H9 (cell line): ENCODE measurements around the gene ACP4. TPM values are rescaled to one million over a fixed set of nuclear protein-coding genes. Genes with fewer than 3 reads are reported as not detected.

ENCODE experiments used
- DNase-seq: peaks from one replicate; pipeline ENCODE4 v3.0.0-alpha.2; 2017
- H2AFZ ChIP-seq: one replicate; pipeline ENCODE4 v1.6.1; 2013; ENCODE audit warnings: mild to moderate bottlenecking, low read length, control low read depth, moderate library complexity
- H2AK5ac ChIP-seq: 2 replicates; pipeline ENCODE4 v1.6.1; 2013; ENCODE audit warnings: low read length, control low read depth, mixed read lengths; ENCODE audit not compliant: insufficient read length
- H2BK120ac ChIP-seq: one replicate; pipeline ENCODE4 v1.6.1; 2013; ENCODE audit warnings: low read depth, mild to moderate bottlenecking, low read length, control low read depth, inconsistent platforms; ENCODE audit not compliant: poor library complexity, severe bottlenecking
- H2BK12ac ChIP-seq: 2 replicates; pipeline ENCODE4 v1.6.1; 2013; ENCODE audit warnings: low read length, control low read depth, mixed read lengths, low read depth; ENCODE audit not compliant: insufficient read length
- H2BK15ac ChIP-seq: 2 replicates; pipeline ENCODE4 v1.6.1; 2013; ENCODE audit warnings: low read depth, low read length, control low read depth
- H2BK20ac ChIP-seq: one replicate; pipeline ENCODE4 v1.6.1; 2013; ENCODE audit warnings: low read depth, mild to moderate bottlenecking, low read length, control low read depth, inconsistent platforms; ENCODE audit not compliant: poor library complexity, severe bottlenecking
- H2BK5ac ChIP-seq: 2 replicates; pipeline ENCODE4 v1.6.1; 2013; ENCODE audit warnings: low read length, control low read depth, mixed read lengths; ENCODE audit not compliant: insufficient read length
- H3K14ac ChIP-seq: 2 replicates; pipeline ENCODE4 v1.6.1; 2013; ENCODE audit warnings: low read length, control low read depth; ENCODE audit not compliant: insufficient read depth
- H3K18ac ChIP-seq: 2 replicates; pipeline ENCODE4 v1.6.1; 2013; ENCODE audit warnings: low read depth, mild to moderate bottlenecking, mixed read lengths, low read length, control low read depth; ENCODE audit not compliant: insufficient read length
- H3K23ac ChIP-seq: 2 replicates; pipeline ENCODE4 v1.6.1; 2013; ENCODE audit warnings: low read length, control low read depth, mixed read lengths, low read depth; ENCODE audit not compliant: insufficient read length
- H3K23me2 ChIP-seq: 2 replicates; pipeline ENCODE4 v1.6.1; 2013; ENCODE audit warnings: low read depth, mild to moderate bottlenecking, mixed read lengths, low read length, control low read depth; ENCODE audit not compliant: insufficient read length, poor library complexity, severe bottlenecking
- H3K27ac ChIP-seq: 2 replicates; pipeline ENCODE4 v1.5.1; 2013; ENCODE audit warnings: low read length, control low read depth, mixed read lengths, low read depth; ENCODE audit not compliant: insufficient read length
- H3K27me3 ChIP-seq: 2 replicates; pipeline ENCODE4 v1.6.1; 2013; ENCODE audit warnings: low read length, control low read depth, inconsistent platforms; ENCODE audit not compliant: insufficient read depth
- H3K4ac ChIP-seq: 2 replicates; pipeline ENCODE4 v1.6.1; 2013; ENCODE audit warnings: low read depth, mild to moderate bottlenecking, control low read depth, inconsistent platforms, low read length, moderate library complexity
- H3K4me1 ChIP-seq: 2 replicates; pipeline ENCODE4 v1.6.1; 2013; ENCODE audit warnings: low read length, control low read depth, inconsistent platforms; ENCODE audit not compliant: insufficient read depth
- H3K4me2 ChIP-seq: 2 replicates; pipeline ENCODE4 v1.6.1; 2013; ENCODE audit warnings: low read length, control low read depth, mixed read lengths; ENCODE audit not compliant: insufficient read length, insufficient read depth
- H3K56ac ChIP-seq: 2 replicates; pipeline ENCODE4 v1.6.1; 2013; ENCODE audit warnings: low read depth, mild to moderate bottlenecking, mixed read lengths, low read length, control low read depth; ENCODE audit not compliant: insufficient read length
- H3K79me1 ChIP-seq: 2 replicates; pipeline ENCODE4 v1.6.1; 2013; ENCODE audit warnings: low read depth, mild to moderate bottlenecking, moderate library complexity, low read length, control low read depth, inconsistent platforms; ENCODE audit not compliant: insufficient read depth, poor library complexity, severe bottlenecking
- H3K79me2 ChIP-seq: 2 replicates; pipeline ENCODE4 v1.6.1; 2013; ENCODE audit warnings: low read length, control low read depth, inconsistent platforms; ENCODE audit not compliant: insufficient read depth
- H3K9ac ChIP-seq: 2 replicates; pipeline ENCODE4 v1.6.1; 2013; ENCODE audit warnings: low read length, control low read depth, mixed read lengths; ENCODE audit not compliant: insufficient read length; ENCODE audit errors: extremely low read depth
- H3K9me3 ChIP-seq: one replicate; pipeline ENCODE4 v1.6.1; 2013; ENCODE audit warnings: low read depth, low read length, inconsistent platforms; ENCODE audit not compliant: control insufficient read depth
- H3T11ph ChIP-seq: one replicate; pipeline ENCODE4 v1.6.1; 2013; ENCODE audit warnings: mild to moderate bottlenecking, low read length, control low read depth, inconsistent platforms
- H4K20me1 ChIP-seq: one replicate; pipeline ENCODE4 v1.6.1; 2013; ENCODE audit not compliant: control insufficient read depth, insufficient read length, insufficient read depth
- H4K5ac ChIP-seq: 2 replicates; pipeline ENCODE4 v1.6.1; 2013; ENCODE audit warnings: low read depth, mild to moderate bottlenecking, mixed read lengths, low read length, control low read depth; ENCODE audit not compliant: insufficient read length
- H4K8ac ChIP-seq: replicated peaks from 2 replicates; pipeline ENCODE4 v1.6.1; 2013; ENCODE audit warnings: low read length, control low read depth, mixed read lengths, low read depth; ENCODE audit not compliant: insufficient read length
- H4K91ac ChIP-seq: 2 replicates; pipeline ENCODE4 v1.6.1; 2013; ENCODE audit warnings: low read depth, mild to moderate bottlenecking, moderate library complexity, mixed read lengths, low read length, control low read depth; ENCODE audit not compliant: insufficient read length
- H3K27ac Mint-ChIP-seq, 3 experiments: 2 replicates in 2 of 3; 3 replicates in 1 of 3; pipeline ENCODE4 v1.8.0; 2020 to 2021; ENCODE audit warnings: mixed read lengths in 3 of 3, mild to moderate bottlenecking in 1 of 3, moderate library complexity in 1 of 3
- H3K27me3 Mint-ChIP-seq: 2 replicates; pipeline ENCODE4 v1.8.0; 2021; ENCODE audit warnings: low read depth, mild to moderate bottlenecking, moderate library complexity, mixed read lengths
- H3K36me3 Mint-ChIP-seq, 3 experiments: 2 replicates in 2 of 3; 3 replicates in 1 of 3; pipeline ENCODE4 v1.8.0; 2020 to 2021; ENCODE audit warnings: low read depth in 3 of 3, mixed read lengths in 3 of 3; ENCODE audit not compliant: insufficient read depth in 1 of 3
- H3K4me1 Mint-ChIP-seq, 2 experiments: 2 replicates each; pipeline ENCODE4 v1.8.0; 2020; ENCODE audit warnings: mixed read lengths in 2 of 2
- H3K4me3 Mint-ChIP-seq, 2 experiments: 2 replicates in 1 of 2; 3 replicates in 1 of 2; pipeline ENCODE4 v1.8.0; 2020 to 2021; ENCODE audit warnings: mild to moderate bottlenecking in 2 of 2, mixed read lengths in 2 of 2, moderate library complexity in 1 of 2
- H3K9me3 Mint-ChIP-seq, 2 experiments: 2 replicates in 1 of 2; 3 replicates in 1 of 2; pipeline ENCODE4 v1.8.0; 2020; ENCODE audit warnings: mild to moderate bottlenecking in 2 of 2, mixed read lengths in 2 of 2, moderate library complexity in 1 of 2
- CTCF ChIP-seq: fragments of 200-600 bp; sonication (generic); conservative IDR thresholded peaks from 3 replicates; pipeline ENCODE4 v1.8.0; 2021; ENCODE audit warnings: antibody characterized with exemption, mild to moderate bottlenecking
- WGBS: extraction: QIAGEN DNeasy Blood & Tissue Kit; methylation state at CpG from one replicate; pipeline ENCODE4 v1.1.7; 2013; ENCODE audit warnings: missing lambda C conversion rate, low lambda C conversion rate, mixed read lengths; ENCODE audit not compliant: insufficient read length; ENCODE audit errors: extremely low coverage; 5-methylcytosine and 5-hydroxymethylcytosine counted together
- total RNA-seq: library from RNA; stranded (reverse); gene quantifications from 2 replicates; pipeline ENCODE4 v1.2.1, GENCODE V29; 2021

Gene ACP4
- total RNA-seq, 1 experiment from 2014 or later: not detected

GRCh38 chr19:50749490-50749889 lies 40.7 kb upstream of the ACP4 start:
- Mint-ChIP-seq H3K27me3 (peaks cover 14% of the 10 kb centered on the region), H3K4me3 (no peak overlapping the region), H3K4me1 (no peaks in the 10 kb centered on the region), H3K27ac (no peak overlapping the region), H3K9me3 (no peaks in the 10 kb centered on the region; a peak in 1 of 5 replicates), H3K36me3 (no peaks in the 10 kb centered on the region)
- Histone ChIP-seq H2BK12ac (no peak overlapping the region), H3K23me2 (no peaks in the 10 kb centered on the region), H3K27me3 (no peaks in the 10 kb centered on the region), H3K14ac (no peak overlapping the region), H3K9ac (no peak overlapping the region), H3K4me1 (no peaks in the 10 kb centered on the region), H3K79me1 (no peaks in the 10 kb centered on the region), H3K27ac (no peak overlapping the region), H4K91ac (no peak overlapping the region), H4K20me1 (no peaks in the 10 kb centered on the region), H2BK15ac (no peak overlapping the region), H3T11ph (no peak overlapping the region), H3K79me2 (no peaks in the 10 kb centered on the region), H4K5ac (no peak overlapping the region), H2BK20ac (no peak overlapping the region), H2AK5ac (no peak overlapping the region), H2BK120ac (no peak overlapping the region), H3K18ac (no peak overlapping the region), H3K23ac (no peak overlapping the region), H4K8ac (no peak overlapping the region), H2BK5ac (no peak overlapping the region), H3K4ac (no peak overlapping the region), H2AFZ (no peak overlapping the region), H3K4me2 (no peak overlapping the region), H3K56ac (no peak overlapping the region), H3K9me3 (no peaks in the 10 kb centered on the region)
- TF ChIP-seq CTCF: no peak
- no CpG with 5 or more reads among the region's 6 CpGs for WGBS
- DNase-seq: no peak
